ENCODE data around the gene PHC2.

The PHC2 gene

DNA sequence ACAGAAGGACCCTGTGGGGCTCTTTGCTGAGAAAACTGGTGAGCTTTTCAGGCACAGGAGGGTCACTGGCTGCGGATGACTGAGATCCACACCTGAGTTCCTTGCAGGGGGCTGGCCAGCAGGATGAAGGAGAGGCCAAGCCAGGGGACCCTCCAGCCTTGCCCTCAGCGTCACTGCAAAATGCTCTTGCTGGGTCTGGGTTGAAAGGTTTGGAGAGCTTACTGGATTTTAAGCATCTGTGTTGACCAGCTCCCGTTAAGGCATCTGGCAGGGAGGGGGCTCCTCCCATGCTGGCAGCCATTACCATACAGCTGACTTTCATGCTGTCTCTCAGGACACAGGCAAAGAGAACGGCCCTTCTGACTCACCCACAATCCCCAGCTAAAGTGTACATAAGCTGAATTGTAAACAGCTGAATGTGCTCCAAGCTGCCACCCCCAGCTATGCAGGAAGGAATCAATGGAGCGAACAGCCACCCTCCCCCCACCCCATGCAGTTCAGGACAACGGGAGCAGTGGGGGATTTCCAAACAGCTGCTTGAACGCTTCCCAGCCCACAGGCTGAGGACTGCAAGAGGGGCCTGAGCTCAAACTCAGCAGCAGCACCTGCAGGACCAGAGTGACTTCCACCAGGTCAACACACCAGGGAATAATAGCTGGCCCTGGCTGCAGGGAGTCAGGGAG lies 88.7 kb downstream of the PHC2 start:
- no peak for TF ChIP-seq JUND (IDR thresholded peaks at IDR 0.05; ENCODE audit: low read depth)
- in situ Hi-C loops (cut with HindIII; ENCODE audit: low pct_unique_long_range_greater_than_20kb, low sequenced_read_pairs) = no loop called here
- DNase-seq (ENCODE audit: low read depth in 1 of 2, low spot score in 1 of 2) = peak; percentile 32 to 76

DNA sequence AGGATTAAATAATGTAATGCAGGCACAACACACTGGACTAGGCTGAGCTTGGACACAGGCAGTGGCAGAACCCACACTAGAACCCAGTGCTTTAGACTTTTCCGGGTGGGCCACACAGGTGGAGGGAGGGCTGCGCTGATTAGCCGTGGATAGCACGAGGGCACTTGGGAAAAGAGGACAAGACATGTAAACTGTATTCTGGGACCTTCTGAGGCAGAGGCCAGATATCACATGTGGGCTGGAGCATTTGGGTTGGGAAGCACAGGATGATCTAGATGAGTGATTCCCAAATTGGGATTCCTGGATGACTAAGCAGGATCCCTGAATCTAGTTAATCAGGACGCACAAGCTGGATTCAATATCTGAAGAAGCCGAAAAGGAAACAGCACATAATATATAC lies 89.7 kb downstream of the PHC2 start:
- no peak for TF ChIP-seq JUND (IDR thresholded peaks at IDR 0.05; ENCODE audit: low read depth)
- no peak for DNase-seq (ENCODE audit: low read depth in 1 of 2, low spot score in 1 of 2)
- in situ Hi-C loops (cut with HindIII; ENCODE audit: low pct_unique_long_range_greater_than_20kb, low sequenced_read_pairs) = no loop called here

DNA sequence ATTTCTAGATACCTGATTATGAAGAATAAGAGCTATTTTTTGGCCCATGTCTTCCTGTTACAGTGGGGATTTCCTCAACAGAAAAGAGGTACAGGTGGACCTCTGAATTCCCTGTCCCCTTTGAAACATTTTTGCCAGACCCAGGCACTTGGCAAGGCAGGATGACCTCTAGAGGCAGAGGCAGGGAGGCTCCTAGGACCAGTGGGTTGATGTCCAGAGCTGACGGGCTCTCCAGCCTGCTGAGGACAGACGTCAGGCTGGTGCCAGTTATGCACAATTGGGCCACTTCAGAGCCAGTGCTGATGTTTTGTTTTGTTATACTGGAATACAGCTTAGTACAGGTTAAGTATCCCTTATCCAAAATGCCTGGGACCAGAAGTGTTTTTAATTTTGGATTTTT lies 91.5 kb downstream of the PHC2 start:
- DNase-seq (ENCODE audit: low read depth in 1 of 2, low spot score in 1 of 2) = peak in 1 of 2 experiments; percentile 20
- TF ChIP-seq JUND (IDR thresholded peaks at IDR 0.05; ENCODE audit: low read depth) = no peak
- in situ Hi-C loops (cut with HindIII; ENCODE audit: low pct_unique_long_range_greater_than_20kb, low sequenced_read_pairs) = no loop called here

DNA sequence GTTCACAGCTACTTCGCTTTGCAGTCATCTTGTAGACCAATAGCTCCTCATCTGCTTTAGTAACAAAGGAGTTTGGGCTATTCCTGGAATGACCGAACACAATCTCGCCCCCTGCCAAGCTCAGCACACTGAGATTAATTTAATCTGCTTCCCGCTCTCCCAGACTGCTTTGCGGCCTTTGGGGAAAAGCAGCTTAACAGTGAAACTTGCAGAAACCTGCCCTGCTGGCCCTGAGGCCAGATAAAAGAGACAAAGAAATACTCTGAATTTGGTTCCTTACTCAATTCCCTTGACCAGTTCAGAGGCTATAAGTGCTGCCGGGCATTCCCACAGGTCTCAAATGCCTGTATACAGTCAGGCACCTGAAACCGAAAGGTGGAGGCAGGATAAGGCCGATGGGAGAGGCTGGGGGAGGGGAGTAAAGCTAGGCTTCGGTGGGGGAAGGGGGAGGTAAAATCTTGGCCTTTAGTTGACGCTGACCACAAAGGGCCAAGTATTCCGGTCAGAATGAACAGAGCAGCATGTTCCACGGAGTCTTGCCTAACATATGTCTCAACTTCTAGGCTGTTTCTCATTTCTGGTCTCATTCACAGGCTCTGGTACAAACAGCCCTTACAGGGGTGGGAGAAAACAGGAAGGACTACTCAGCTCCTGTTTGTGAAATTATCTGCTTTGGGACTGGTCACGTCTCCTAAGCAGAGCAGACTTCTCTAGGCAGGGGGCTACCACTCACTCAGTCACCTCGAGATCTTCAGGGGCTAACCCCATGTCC lies 92.3 kb downstream of the PHC2 start:
- DNase-seq (ENCODE audit: low read depth in 1 of 2, low spot score in 1 of 2) = peak in 1 of 2 experiments; percentile 49
- in situ Hi-C loops (cut with HindIII; ENCODE audit: low pct_unique_long_range_greater_than_20kb, low sequenced_read_pairs) = no loop called here

DNA sequence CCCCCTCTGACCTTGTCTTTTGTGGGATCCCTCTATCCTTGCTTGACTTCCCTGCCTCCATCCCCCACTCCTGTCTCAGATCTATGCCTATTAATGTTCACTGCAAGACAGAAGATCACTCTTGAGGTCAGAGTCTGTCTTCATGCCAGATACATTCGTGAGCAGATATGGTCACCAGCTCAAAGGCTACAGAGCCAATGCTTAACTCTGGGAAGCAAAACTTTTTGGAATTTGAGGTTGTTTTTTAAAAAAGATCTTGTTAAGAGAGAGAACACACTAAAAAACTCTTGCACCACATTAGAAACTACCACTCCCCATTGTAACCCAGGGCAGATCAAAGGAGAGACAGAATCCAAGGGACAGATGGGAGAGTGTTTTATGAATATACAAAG lies 92.9 kb downstream of the PHC2 start:
- in situ Hi-C loops (cut with HindIII; ENCODE audit: low pct_unique_long_range_greater_than_20kb, low sequenced_read_pairs) = no loop called here
- DNase-seq (ENCODE audit: low read depth in 1 of 2, low spot score in 1 of 2) = no peak
- no peak for TF ChIP-seq JUND (IDR thresholded peaks at IDR 0.05; ENCODE audit: low read depth)

More for the DNA sequence above, 92.3 kb downstream of the PHC2 start:
- no peak for TF ChIP-seq JUND (IDR thresholded peaks at IDR 0.05; ENCODE audit: low read depth)

DNA sequence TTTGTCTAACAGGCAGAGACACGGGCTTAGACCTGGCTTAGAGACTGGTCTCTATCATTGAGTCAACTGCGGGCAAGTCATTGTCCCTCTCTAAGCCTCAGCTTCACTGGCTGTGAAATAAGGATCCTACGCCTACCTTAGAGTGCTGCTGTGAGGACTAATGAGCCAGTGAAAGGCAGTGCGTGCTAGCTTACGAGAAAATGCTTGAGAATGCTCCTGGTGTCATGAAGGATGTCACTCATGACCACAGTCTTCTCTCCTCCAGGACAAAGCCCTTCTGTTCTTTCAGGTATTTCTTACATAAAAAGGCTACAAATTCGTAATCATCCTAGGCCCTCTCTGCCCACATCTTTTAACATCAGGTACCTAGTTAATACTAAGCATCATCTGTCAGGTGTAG lies 93.5 kb downstream of the PHC2 start:
- in situ Hi-C loops (cut with HindIII; ENCODE audit: low pct_unique_long_range_greater_than_20kb, low sequenced_read_pairs) = no loop called here
- no peak for TF ChIP-seq JUND (IDR thresholded peaks at IDR 0.05; ENCODE audit: low read depth)
- no peak for DNase-seq (ENCODE audit: low read depth in 1 of 2, low spot score in 1 of 2)

DNA sequence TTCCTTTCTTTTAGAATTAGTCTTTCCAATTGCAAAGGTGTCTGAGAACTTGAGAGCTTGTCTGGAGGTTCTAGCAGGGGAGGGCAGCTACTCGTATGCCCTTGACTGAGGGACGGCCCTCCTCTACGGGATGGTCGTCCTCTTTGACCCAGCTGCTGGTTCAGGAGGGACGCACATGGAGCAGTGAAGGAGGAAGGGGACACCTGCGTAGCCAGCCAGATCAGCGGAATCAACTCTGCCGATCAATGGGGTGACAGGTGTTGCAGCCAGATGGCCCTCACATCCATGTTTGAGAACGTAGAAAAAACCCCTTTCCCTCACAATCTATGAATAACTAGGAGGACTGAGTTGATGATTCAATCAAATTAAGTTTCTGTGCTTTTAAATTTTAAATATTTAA lies 94.3 kb downstream of the PHC2 start:
- no peak for DNase-seq (ENCODE audit: low read depth in 1 of 2, low spot score in 1 of 2)
- in situ Hi-C loops (cut with HindIII; ENCODE audit: low pct_unique_long_range_greater_than_20kb, low sequenced_read_pairs) = no loop called here
- no peak for TF ChIP-seq JUND (IDR thresholded peaks at IDR 0.05; ENCODE audit: low read depth)

DNA sequence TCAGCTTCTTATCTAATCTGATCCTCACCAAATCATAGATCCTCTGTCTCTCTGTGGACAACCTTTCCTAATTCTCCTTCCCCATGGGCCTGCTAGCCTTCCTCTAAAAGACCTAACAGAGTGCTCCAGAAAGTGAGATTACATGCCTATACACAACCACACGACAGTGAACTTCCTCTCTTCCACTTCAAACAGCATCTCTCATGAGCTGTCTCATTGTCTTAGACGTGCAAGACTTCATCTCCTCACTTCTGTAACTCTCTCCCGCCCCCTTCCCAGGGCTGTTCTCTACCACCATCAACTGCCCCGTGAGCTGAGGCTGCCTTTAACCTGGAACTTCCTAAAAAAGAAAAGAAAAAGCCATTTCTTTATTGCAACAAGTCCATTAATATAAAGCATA lies 95.9 kb downstream of the PHC2 start:
- in situ Hi-C loops (cut with HindIII; ENCODE audit: low pct_unique_long_range_greater_than_20kb, low sequenced_read_pairs) = no loop called here
- no peak for DNase-seq (ENCODE audit: low read depth in 1 of 2, low spot score in 1 of 2)
- TF ChIP-seq JUND (IDR thresholded peaks at IDR 0.05; ENCODE audit: low read depth) = no peak

DNA sequence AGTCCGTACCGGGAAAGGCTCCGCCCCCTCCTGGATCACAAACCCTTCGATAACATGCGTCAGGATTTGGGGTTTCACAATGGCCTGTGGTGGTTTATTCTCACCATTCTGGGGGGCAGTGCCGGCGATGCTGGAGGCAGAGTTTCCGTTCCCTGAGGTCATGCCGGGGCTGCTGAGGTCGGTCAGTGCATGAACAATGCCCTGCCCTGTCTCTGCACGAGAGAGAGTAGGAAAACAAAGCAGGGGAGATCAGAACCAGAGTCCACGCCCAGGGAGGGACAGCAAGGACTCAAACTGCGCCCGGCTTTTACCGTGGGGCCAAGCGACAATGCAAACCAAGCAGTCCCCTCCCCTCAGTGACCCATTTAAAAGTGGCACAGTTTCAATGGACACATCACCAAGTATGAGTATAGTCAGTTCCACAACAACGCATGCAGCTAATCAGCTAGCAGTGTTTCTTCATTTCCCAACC lies 96.8 kb downstream of the PHC2 start:
- no peak for TF ChIP-seq JUND (IDR thresholded peaks at IDR 0.05; ENCODE audit: low read depth)
- no peak for DNase-seq (ENCODE audit: low read depth in 1 of 2, low spot score in 1 of 2)
- in situ Hi-C loops (cut with HindIII; ENCODE audit: low pct_unique_long_range_greater_than_20kb, low sequenced_read_pairs) = no loop called here

DNA sequence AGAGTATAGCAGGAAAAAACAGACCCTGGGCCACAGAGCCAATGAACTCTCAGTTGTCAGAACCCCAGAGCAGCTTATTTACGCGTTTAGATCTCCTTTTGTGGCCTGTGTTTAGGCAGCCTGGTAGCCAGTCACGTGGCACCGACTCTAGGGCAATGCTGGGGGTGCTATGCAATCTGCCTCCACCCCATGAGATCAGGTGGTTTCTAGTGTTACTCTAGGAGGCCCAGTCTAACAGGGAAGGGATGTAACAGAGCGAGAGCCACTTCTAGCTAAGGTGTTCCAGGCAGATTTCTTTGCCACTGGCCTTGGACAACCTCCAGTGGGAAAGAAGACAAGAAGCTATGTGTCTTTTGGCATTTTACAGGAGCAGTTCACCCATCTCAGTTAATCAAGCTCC lies 98.0 kb downstream of the PHC2 start:
- no peak for TF ChIP-seq JUND (IDR thresholded peaks at IDR 0.05; ENCODE audit: low read depth)
- no peak for DNase-seq (ENCODE audit: low read depth in 1 of 2, low spot score in 1 of 2)
- in situ Hi-C loops (cut with HindIII; ENCODE audit: low pct_unique_long_range_greater_than_20kb, low sequenced_read_pairs) = no loop called here

DNA sequence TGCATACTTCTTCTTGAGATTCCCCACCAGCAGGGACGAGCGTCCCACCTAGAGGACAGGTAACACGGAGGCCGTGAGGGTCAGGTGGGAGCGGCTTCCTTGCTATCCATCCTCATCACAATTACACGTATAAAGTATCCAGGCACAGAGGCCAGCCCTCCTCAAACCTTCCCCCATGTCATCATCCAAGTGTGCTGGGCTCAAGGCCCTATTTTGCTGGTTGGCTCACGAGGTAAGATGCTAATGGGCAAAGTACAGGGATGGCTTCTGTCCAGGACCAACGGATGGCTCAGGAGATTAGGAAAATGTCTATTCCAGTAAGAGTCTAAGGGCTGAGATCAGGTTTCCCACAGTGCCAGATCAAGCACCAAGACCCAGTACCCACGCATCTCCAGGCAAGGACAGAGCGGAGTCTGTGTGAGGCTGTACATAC lies 98.5 kb downstream of the PHC2 start:
- no peak for TF ChIP-seq JUND (IDR thresholded peaks at IDR 0.05; ENCODE audit: low read depth)
- no peak for DNase-seq (ENCODE audit: low read depth in 1 of 2, low spot score in 1 of 2)
- in situ Hi-C loops (cut with HindIII; ENCODE audit: low pct_unique_long_range_greater_than_20kb, low sequenced_read_pairs) = no loop called here

DNA sequence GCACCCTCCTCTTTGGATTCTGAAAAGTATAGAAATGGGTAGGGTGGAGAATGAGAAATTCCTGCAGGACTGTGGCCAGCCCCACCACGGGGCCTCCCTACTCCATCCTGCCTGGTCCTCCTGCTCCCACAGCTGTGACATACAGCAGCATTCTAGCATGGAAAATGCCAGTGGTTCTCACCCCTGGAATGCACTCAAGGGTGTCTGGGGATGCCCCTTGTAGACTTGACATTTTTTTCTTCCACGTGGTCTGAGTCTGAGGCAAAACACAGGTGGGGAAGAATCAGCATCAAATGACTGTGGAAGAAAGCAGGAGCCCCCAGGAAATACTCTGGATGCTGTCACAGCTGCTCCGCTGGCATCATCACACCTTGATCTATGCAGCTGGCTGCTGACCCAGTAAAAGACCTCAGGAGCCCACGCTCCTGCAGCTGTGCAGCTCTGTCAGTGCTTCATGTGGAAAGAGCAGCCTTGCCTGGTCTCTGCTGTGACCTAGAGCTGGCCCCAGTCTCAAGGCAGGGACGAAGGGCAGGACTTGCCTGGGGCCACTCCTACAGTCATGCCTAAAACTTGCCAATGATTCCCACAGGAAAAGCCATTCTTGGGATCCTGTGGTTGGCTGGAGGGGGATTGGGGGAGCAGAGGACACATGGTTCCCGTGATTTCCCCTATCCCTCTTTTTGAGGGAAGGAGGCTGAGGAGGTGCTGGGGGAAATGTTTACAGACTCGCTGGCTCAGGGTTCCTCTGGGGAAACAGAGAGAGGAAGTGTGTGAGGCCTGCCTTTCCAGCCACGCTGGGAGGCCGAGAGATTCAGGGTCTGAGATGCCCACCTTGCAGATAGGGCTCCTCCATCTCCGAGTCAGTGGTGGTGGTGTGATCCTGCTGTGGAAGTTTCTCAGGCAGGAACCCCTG lies 99.2 kb downstream of the PHC2 start:
- no peak for DNase-seq (ENCODE audit: low read depth in 1 of 2, low spot score in 1 of 2)
- no peak for TF ChIP-seq JUND (IDR thresholded peaks at IDR 0.05; ENCODE audit: low read depth)
- in situ Hi-C loops (cut with HindIII; ENCODE audit: low pct_unique_long_range_greater_than_20kb, low sequenced_read_pairs) = no loop called here

Measured in T47D (cell line).